GM12873 (cell line): ENCODE measurements around the gene NDC1.

Source experiments
- TF ChIP-seq, protein P1 (sequence below): IDR thresholded peaks from 2 replicates; pipeline ENCODE4 v1.5.1; 2012; ENCODE audit warnings: low read depth, mild to moderate bottlenecking, moderate library complexity, low read length, control low read depth; ENCODE audit not compliant: insufficient read depth; ENCODE audit errors: missing control alignments

NDC1 gene

DNA sequence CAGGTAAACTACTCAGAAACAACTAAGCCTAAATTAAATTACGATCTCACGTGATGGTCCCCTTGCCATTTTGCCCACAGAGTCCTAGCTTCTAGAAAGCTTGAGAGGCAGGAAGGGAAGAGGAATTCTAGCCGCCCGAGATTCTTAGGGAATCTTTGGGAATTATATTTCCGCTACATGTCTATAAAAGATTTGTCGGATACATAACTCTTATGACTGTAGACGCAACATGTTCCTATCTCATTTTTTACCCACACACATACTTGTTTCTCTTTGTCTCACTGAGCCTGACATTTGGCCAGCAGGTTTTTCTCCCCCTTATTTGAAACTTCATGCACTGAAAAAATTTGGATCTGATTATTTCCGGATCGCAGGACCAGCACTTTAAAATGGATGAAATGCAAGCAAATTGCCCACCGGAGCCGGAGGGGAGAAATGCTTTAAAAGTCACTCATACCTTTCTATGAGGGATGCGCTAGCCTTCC lies 104.6 kb downstream of the NDC1 start:
- TF ChIP-seq, protein P1, sequence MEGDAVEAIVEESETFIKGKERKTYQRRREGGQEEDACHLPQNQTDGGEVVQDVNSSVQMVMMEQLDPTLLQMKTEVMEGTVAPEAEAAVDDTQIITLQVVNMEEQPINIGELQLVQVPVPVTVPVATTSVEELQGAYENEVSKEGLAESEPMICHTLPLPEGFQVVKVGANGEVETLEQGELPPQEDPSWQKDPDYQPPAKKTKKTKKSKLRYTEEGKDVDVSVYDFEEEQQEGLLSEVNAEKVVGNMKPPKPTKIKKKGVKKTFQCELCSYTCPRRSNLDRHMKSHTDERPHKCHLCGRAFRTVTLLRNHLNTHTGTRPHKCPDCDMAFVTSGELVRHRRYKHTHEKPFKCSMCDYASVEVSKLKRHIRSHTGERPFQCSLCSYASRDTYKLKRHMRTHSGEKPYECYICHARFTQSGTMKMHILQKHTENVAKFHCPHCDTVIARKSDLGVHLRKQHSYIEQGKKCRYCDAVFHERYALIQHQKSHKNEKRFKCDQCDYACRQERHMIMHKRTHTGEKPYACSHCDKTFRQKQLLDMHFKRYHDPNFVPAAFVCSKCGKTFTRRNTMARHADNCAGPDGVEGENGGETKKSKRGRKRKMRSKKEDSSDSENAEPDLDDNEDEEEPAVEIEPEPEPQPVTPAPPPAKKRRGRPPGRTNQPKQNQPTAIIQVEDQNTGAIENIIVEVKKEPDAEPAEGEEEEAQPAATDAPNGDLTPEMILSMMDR = no peak

DNA sequence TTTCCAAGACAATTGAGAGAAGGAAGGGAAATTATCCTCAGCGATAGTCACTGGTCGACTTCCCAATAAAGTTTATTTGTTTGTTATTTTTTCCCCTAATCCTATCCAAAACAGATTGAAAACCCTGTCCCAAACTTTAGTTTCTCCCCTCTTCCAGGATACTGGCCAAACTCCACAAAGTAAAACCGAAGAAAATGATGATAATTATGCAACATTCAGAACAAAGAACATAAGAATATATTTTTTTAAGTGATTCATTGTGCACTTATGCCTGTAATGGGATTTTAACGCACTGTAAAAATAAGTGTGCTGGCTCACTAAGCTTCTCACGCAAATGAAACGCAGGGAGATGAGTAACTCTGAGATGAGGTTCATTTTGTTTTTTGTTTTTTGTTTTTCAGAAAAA lies 105.2 kb downstream of the NDC1 start:
- TF ChIP-seq, protein P1 = no peak

DNA sequence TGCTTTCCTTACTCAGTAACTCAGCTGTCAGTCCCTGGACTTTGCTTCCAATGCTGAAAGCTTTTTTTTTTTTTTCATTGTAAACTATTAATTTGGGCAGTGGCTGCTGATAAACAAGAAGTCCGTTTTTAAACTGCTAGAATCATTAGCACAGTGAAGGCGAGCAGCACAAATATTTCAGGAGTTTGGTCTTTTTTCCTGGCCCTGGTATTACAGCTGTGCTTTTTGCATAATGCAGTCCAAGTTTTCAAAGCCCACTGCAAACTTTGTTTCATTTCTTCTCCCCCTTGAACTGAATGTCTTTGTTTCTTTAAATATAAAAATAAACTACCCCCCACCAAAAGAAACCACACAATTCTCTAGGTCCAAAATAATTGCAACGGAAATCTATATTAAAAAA lies 105.7 kb downstream of the NDC1 start:
- TF ChIP-seq, protein P1 = no peak

DNA sequence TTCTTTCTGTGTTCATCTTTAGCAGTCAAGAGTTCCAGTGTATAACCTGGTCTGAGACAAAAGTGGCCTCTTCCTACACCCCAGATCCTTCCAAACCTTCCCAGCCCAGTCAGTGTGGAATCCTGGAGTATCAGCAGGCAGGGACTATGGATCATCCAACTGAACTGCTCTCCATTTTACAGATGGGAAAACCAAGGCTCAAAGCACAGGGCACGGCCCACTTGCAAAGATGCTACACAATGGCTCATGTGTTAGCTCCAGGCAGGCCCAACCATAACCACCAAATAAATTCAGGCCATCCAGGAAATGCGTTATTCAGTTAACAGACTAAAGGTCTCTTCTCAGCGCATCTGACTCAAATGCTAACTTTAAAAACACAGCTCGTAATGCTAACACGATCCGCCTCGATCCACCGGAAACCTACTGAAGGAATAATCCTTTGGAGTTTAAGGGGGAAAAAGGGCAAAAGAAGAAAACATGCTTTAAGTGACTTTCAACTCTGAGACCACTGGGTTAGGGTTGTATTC lies 106.3 kb downstream of the NDC1 start:
- TF ChIP-seq, protein P1 = no peak

DNA sequence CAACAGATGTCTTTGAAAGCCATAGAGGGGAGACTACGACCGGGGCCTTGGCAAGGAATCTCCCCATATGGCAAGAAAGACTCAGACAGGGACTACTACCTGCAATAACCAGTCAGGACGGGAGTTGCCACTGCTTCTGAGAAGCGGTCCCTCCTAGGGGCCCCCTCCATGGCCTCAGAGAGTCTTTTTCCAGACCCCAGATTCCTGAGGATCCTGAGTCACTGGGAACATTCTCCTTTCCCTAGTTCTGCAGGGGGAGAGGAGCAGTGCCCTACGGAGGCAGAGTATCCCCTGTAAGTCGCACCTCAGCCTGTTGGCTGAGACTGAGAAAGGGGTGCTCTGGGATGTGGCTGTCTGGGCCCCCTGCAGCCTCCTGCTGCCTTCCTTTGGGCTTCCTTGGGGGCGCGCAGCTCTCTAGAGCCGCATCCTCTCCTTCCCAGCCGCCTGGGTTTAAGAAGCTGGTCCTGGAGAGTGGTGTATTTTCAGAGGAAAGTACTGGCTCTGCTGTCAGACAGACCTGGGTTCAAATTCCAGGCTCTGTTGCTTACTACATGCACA lies 107.0 kb downstream of the NDC1 start:
- TF ChIP-seq, protein P1 = no peak

DNA sequence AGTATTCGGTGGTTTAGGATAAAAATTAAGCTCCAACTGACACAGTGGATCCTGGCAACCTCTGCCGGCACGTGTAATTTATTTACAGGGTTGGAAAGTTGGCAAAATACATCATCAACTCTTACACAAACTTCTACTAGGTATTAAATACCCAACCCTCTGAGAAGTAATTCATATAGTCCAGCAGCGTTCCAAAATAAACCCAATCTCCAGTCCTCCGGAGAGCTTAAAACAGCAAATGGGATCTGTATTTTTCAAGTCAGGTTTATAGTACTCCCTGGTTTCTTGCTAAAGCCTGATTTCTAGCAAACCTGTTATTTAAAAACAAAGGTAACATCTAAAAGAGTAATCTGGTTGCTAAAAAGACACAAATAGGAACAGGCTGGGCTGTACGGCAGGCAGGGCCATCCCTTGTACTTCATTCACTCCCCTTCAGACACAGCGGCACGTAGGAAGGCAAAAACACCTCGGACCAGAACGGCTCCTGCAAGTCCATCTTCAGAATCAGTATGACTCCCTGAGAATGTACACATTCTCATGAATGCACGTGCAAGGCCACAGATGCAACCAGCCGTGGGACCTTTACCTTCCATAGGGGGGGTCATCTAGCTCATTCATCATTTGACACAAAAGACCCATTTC lies 107.8 kb downstream of the NDC1 start:
- TF ChIP-seq, protein P1 = no peak

DNA sequence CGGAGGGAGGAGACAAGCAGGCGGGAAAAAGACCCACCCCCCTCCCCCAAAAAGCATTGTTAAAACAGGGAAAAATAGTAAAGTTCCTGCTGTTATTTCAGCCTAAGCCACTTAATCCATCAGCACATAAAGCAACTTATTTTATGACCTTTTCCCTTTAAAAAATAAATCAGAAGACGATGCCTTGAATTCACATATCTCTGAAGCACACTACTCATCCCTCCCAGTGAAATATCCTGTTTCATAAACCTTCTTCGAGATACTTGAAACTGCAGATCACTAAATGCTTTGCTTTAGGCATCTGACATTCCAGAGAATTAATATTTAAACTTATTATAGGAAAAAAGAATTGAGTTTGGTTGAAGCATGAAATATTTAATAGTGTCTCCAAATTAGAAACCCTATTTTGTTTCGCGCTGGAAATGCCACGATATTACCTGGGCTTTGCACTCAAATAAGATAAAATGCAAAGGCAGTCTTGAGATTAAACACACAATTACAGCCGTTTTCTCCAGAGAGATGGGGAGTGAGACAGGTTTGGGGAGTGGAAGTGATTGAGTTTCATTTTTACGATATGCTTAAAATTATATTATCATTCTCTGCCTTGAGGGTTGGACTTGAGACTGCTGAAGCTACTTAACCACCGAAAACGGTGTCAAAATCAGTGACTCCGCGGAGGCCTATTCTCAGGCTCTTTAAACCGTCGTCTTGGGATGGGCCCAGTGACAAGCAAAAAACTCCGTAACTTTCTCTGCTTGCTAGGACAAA lies 108.5 kb downstream of the NDC1 start:
- TF ChIP-seq, protein P1 = no peak
